HG03342 (cell line): Measurements from ENCODE around the gene MUC5B.
"Not testable (repeated sequence)": the region's sequence is repeated elsewhere in the genome, so short reads cannot be mapped to it uniquely, and the experiment has no call there.

ENCODE experiments used
- ATAC-seq: cut with Tn5 transposase; IDR thresholded peaks from one replicate; pipeline ENCODE4 v1.9.1; 2021; ENCODE audit warnings: mild to moderate bottlenecking, moderate library complexity; ENCODE audit not compliant: unreplicated experiment

MUC5B gene

GRCh38 chr11:1231396-1232020, 8.6 kb downstream of the MUC5B start:
- ATAC-seq, result no peak

DNA sequence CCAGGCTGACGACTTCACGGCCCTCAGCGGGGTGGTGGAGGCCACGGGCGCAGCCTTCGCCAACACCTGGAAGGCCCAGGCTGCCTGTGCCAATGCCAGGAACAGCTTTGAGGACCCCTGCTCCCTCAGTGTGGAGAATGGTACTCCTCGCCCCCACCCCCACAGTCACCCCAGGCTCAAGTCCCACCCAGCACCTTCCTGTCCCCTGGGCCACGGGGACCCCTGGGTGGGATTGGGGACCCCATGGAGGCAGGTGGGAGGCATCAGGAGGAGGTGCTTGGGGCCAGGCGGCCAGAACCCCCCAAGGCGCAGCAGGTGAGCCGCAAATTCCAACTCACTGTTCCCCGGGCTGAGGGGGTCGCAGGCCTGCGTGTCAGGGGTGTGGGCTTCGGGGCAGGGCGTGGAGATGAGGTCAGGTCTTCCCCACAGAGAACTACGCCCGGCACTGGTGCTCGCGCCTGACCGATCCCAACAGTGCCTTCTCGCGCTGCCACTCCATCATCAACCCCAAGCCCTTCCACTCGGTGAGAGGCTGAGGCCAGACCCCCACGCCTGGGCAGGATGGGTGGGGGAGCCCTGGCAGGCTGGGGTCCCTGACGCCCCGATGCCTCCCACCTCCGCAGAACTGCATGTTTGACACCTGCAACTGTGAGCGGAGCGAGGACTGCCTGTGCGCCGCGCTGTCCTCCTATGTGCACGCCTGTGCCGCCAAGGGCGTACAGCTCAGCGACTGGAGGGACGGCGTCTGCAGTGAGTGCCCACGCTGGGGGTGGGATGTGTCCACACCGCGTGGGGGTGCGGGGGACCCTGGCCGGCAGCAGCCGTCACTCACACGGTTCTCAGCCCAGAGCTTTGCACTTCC, 9.4 kb downstream of the MUC5B start:
- ATAC-seq, result no peak

DNA sequence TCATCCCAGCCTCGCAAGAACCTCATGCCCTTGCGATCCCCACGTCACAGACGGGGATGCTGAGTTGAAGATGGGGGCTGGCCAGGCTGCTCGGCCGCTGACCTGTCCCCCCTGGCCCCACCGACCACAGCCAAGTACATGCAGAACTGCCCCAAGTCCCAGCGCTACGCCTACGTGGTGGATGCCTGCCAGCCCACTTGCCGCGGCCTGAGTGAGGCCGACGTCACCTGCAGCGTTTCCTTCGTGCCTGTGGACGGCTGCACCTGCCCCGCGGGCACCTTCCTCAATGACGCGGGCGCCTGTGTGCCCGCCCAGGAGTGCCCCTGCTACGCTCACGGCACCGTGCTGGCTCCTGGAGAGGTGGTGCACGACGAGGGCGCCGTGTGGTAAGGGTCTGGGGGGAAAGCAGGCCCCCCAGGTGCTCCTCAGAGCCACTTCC, 10.0 kb downstream of the MUC5B start:
- ATAC-seq, result no peak

- ATAC-seq, result no peak
Observed at GRCh38 chr11:1233351-1234053, 10.6 kb downstream of the MUC5B start.

GRCh38 chr11:1234054-1234720, 11.3 kb downstream of the MUC5B start:
- ATAC-seq, result no peak

GRCh38 chr11:1234771-1235305, 12.0 kb downstream of the MUC5B start:
- no peak for ATAC-seq

- ATAC-seq, result no peak
Observed at GRCh38 chr11:1235306-1235900, 12.5 kb downstream of the MUC5B start.

GRCh38 chr11:1235901-1236315, 13.0 kb downstream of the MUC5B start:
- no peak for ATAC-seq

- no peak for ATAC-seq
Observed at GRCh38 chr11:1236316-1237127, 13.7 kb downstream of the MUC5B start.

DNA sequence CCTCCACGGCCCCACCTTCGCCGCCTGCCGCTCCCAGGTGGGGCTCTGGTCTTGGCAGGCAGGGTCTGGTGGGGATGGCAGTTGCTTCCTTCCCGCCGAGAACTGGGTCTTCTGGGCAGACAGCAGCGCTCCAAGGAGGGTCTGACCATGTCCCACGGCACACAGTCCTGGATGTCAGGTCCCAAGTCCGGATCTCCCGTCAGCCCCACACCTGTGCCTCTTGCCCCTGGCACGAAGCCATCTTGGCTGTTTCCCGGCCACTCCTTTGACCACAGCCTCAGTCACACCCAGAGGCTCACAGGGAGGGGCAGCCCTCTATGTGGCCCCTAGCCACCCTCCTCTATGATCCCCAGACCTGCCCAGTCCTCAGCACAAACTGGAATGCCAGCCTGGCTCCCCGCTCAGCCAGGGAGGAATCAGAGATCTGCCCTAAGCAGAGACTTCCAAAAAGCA, 14.3 kb downstream of the MUC5B start:
- ATAC-seq, result no peak

GRCh38 chr11:1237851-1238250, 15.0 kb downstream of the MUC5B start:
- ATAC-seq, result no peak

- ATAC-seq, result no peak
Observed at GRCh38 chr11:1238767-1239595, 16.1 kb downstream of the MUC5B start.

GRCh38 chr11:1239596-1240205, 16.8 kb downstream of the MUC5B start:
- no peak for ATAC-seq

DNA sequence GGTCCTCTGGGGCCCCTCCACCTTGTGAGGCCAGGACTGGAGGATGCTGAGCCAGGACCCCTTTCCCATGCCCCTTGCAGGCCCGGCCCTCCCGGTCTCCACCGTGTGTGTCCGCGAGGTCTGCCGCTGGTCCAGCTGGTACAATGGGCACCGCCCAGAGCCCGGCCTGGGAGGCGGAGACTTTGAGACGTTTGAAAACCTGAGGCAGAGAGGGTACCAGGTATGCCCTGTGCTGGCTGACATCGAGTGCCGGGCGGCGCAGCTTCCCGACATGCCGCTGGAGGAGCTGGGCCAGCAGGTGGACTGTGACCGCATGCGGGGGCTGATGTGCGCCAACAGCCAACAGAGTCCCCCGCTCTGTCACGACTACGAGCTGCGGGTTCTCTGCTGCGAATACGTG, 17.9 kb downstream of the MUC5B start:
- ATAC-seq, result no peak

DNA sequence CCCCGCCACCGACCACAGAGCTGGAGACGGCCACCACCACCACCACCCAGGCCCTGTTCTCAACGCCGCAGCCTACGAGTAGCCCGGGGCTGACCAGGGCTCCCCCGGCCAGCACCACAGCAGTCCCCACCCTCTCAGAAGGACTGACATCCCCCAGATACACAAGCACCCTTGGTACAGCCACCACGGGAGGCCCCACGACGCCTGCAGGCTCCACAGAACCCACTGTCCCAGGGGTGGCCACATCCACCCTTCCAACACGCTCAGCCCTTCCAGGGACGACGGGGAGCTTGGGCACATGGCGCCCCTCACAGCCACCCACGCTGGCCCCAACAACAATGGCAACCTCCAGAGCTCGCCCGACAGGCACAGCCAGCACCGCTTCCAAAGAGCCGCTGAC, 18.8 kb downstream of the MUC5B start:
- no peak for ATAC-seq

GRCh38 chr11:1242289-1242688, 19.4 kb downstream of the MUC5B start:
- no peak for ATAC-seq

DNA sequence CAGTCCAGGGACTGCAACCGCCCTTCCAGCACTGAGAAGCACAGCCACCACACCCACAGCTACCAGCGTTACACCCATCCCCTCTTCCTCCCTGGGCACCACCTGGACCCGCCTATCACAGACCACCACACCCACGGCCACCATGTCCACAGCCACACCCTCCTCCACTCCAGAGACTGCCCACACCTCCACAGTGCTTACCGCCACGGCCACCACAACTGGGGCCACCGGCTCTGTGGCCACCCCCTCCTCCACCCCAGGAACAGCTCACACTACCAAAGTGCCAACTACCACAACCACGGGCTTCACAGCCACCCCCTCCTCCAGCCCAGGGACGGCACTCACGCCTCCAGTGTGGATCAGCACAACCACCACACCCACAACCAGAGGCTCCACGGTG, 19.9 kb downstream of the MUC5B start:
- ATAC-seq, result not testable (repeated sequence)

DNA sequence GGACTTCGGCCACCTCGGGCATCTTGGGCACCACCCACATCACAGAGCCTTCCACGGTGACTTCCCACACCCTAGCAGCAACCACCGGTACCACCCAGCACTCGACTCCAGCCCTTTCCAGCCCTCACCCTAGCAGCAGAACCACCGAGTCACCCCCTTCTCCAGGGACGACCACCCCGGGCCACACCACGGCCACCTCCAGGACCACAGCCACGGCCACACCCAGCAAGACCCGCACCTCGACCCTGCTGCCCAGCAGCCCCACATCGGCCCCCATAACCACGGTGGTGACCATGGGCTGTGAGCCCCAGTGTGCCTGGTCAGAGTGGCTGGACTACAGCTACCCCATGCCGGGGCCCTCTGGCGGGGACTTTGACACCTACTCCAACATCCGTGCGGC, 20.7 kb downstream of the MUC5B start:
- not testable (repeated sequence) for ATAC-seq
